ENCODE measurements around the gene KRT33A.
"Not testable (repeated sequence)": the region's sequence is repeated elsewhere in the genome, so short reads cannot be mapped to it uniquely, and the experiment has no call there.

KRT33A gene

GRCh38 chr17:41350381-41350878 is at the start of gene KRT33A:
Gene KRT33A, minus strand, starts transcription at chr17:41350828. Its CDS starts 61 bp downstream, at chr17:41350767.
- DNase-seq: not testable (repeated sequence)

- DNase-seq: no peak
Observed at GRCh38 chr17:41396996-41397660, 46.5 kb upstream of the KRT33A start, which contains the start of gene KRT31. Gene KRT31, minus strand, starts transcription at chr17:41397608. Its CDS starts 69 bp downstream, at chr17:41397539.

- DNase-seq: no peak
Observed at GRCh38 chr17:41396340-41396739, 45.7 kb upstream of the KRT33A start.

GRCh38 chr17:41395611-41396010 is 45.0 kb upstream of the KRT33A start:
- DNase-seq: no peak

GRCh38 chr17:41395044-41395443 is 44.4 kb upstream of the KRT33A start:
- DNase-seq: not testable (repeated sequence)

GRCh38 chr17:41394254-41394996 is 43.8 kb upstream of the KRT33A start:
- DNase-seq: no peak

- DNase-seq: no peak
Observed at GRCh38 chr17:41393826-41394225, 43.2 kb upstream of the KRT33A start.

- DNase-seq: no peak
Observed at GRCh38 chr17:41393294-41393693, 42.7 kb upstream of the KRT33A start.

- DNase-seq: no peak
Observed at GRCh38 chr17:41392278-41392677, 41.6 kb upstream of the KRT33A start.

GRCh38 chr17:41391535-41391934 is 40.9 kb upstream of the KRT33A start:
- no peak for DNase-seq

- no peak for DNase-seq
Observed at GRCh38 chr17:41390411-41390938, 39.8 kb upstream of the KRT33A start.

GRCh38 chr17:41387670-41388069 is 37.0 kb upstream of the KRT33A start:
- DNase-seq: no peak

GRCh38 chr17:41386227-41386626 is 35.6 kb upstream of the KRT33A start:
- DNase-seq: no peak

GRCh38 chr17:41383690-41384089 is 33.1 kb upstream of the KRT33A start:
- DNase-seq: no peak

GRCh38 chr17:41382394-41382793 is 31.8 kb upstream of the KRT33A start:
- DNase-seq: no peak

- DNase-seq: not testable (repeated sequence)
Observed at GRCh38 chr17:41381943-41382342, 31.3 kb upstream of the KRT33A start, which contains the start of gene KRT34. Gene KRT34, minus strand, starts transcription at chr17:41382306. Its CDS starts 60 bp downstream, at chr17:41382246.

GRCh38 chr17:41380091-41380490 is 29.5 kb upstream of the KRT33A start:
- not testable (repeated sequence) for DNase-seq

- DNase-seq: no peak
Observed at GRCh38 chr17:41377546-41377945, 26.9 kb upstream of the KRT33A start.

- DNase-seq: no peak
Observed at GRCh38 chr17:41369713-41370112, 19.1 kb upstream of the KRT33A start, which contains the start of gene KRT33B. Gene KRT33B, minus strand, starts transcription at chr17:41369813. Its CDS starts 63 bp downstream, at chr17:41369750.

GRCh38 chr17:41369023-41369422 is 18.4 kb upstream of the KRT33A start:
- no peak for DNase-seq

- no peak for DNase-seq
Observed at GRCh38 chr17:41367426-41368075, 16.9 kb upstream of the KRT33A start.

- no peak for DNase-seq
Observed at GRCh38 chr17:41366070-41366469, 15.4 kb upstream of the KRT33A start.

- no peak for DNase-seq
Observed at GRCh38 chr17:41363881-41364280, 13.3 kb upstream of the KRT33A start.
